Activated effector memory CD4-positive, alpha-beta T cell treated with Interleukin-2 at 50 U/mL for 16 hours (primary cell): ENCODE data around the gene ZNF697.
"Not testable (repeated sequence)": the region's sequence is repeated elsewhere in the genome, so short reads cannot be mapped to it uniquely, and the experiment has no call there.

ENCODE experiments used
- DNase-seq: peaks from one replicate; pipeline ENCODE4 v3.0.0-alpha.2; 2020

ZNF697 gene

GRCh38 chr1:119595606-119596005, 52.5 kb downstream of the ZNF697 start:
- DNase-seq: no peak

GRCh38 chr1:119595168-119595567, 52.9 kb downstream of the ZNF697 start:
- DNase-seq: no peak

GRCh38 chr1:119594376-119594775, 53.7 kb downstream of the ZNF697 start:
- DNase-seq: no peak

- DNase-seq: no peak
Measured at GRCh38 chr1:119593805-119594204, 54.3 kb downstream of the ZNF697 start.

GRCh38 chr1:119590393-119590792, 57.7 kb downstream of the ZNF697 start:
- DNase-seq: no peak

- DNase-seq: no peak
Measured at GRCh38 chr1:119588621-119589020, 59.4 kb downstream of the ZNF697 start.

- no peak for DNase-seq
Measured at GRCh38 chr1:119587341-119587740, 60.7 kb downstream of the ZNF697 start.

- DNase-seq: not testable (repeated sequence)
Measured at GRCh38 chr1:119585801-119586200, 62.3 kb downstream of the ZNF697 start.

GRCh38 chr1:119582801-119583200, 65.3 kb downstream of the ZNF697 start:
- DNase-seq: no peak

- DNase-seq: not testable (repeated sequence)
Measured at GRCh38 chr1:119581076-119581475, 67.0 kb downstream of the ZNF697 start.

GRCh38 chr1:119573886-119574285, 74.2 kb downstream of the ZNF697 start:
- DNase-seq: no peak

GRCh38 chr1:119569930-119570622, 78.0 kb downstream of the ZNF697 start:
- not testable (repeated sequence) for DNase-seq
